Measurements from ENCODE around the gene KIAA1210. TPM values are rescaled to one million over a fixed set of nuclear protein-coding genes. Genes with fewer than 3 reads are reported as not detected.

The KIAA1210 gene
- total RNA-seq, result not detected in 3 replicates
- long read RNA-seq, result 0 reads

DNA sequence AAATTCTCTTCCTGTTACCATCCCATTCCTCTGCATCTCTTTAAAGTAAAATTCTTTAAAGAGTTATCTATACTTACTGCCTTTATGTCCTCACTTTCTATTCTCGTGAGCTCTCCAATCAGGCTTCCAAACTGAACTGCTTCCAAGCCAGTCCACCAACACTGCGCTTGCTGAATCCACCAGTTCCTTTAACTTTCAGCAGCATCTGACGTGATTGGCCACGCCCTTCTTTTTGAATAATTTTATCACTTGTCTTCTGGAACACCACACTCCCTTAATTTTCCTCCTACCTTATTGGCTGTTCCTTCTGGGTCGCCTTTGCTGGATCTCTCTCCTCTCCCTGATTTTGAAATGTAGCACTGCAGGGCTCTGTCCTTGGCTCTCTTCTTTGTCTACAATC is at the start of gene KIAA1210:
Gene KIAA1210, minus strand, starts transcription at position 163 of the 400 bp plus-strand sequence. CDS start 4,170 bp downstream, outside the sequence.
- DNase-seq (ENCODE audit: low spot score), result no peak
- Mint-ChIP-seq H3K27ac (ENCODE audit: unreplicated experiment) (no peak within 1 kb of the TSS), H3K4me1 (ENCODE audit: low read depth) (no peaks in the 10 kb centered on the region), H3K27me3 (ENCODE audit: low read depth) (no peaks in the 10 kb centered on the region), H3K36me3 (ENCODE audit: low read depth) (no peaks in the 10 kb centered on the region), H3K4me3 (ENCODE audit: unreplicated experiment) (no peak within 1 kb of the TSS), H3K9me3 (ENCODE audit: low read depth) (no peaks in the 10 kb centered on the region)
- TF ChIP-seq, protein P1, sequence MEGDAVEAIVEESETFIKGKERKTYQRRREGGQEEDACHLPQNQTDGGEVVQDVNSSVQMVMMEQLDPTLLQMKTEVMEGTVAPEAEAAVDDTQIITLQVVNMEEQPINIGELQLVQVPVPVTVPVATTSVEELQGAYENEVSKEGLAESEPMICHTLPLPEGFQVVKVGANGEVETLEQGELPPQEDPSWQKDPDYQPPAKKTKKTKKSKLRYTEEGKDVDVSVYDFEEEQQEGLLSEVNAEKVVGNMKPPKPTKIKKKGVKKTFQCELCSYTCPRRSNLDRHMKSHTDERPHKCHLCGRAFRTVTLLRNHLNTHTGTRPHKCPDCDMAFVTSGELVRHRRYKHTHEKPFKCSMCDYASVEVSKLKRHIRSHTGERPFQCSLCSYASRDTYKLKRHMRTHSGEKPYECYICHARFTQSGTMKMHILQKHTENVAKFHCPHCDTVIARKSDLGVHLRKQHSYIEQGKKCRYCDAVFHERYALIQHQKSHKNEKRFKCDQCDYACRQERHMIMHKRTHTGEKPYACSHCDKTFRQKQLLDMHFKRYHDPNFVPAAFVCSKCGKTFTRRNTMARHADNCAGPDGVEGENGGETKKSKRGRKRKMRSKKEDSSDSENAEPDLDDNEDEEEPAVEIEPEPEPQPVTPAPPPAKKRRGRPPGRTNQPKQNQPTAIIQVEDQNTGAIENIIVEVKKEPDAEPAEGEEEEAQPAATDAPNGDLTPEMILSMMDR (IDR thresholded peaks at IDR 0.05), result no peak

GRCh38 chrX:119177278-119177677 is 49.7 kb upstream of the KIAA1210 start:
- Mint-ChIP-seq H3K27ac (ENCODE audit: unreplicated experiment) (no peak overlapping the region), H3K9me3 (ENCODE audit: low read depth) (peaks cover 7% of the 10 kb centered on the region), H3K4me1 (ENCODE audit: low read depth) (no peaks in the 10 kb centered on the region), H3K36me3 (ENCODE audit: low read depth) (no peaks in the 10 kb centered on the region), H3K4me3 (ENCODE audit: unreplicated experiment) (no peak overlapping the region), H3K27me3 (ENCODE audit: low read depth) (no peaks in the 10 kb centered on the region)
- TF ChIP-seq, protein P1 (IDR thresholded peaks at IDR 0.05), result no peak
- DNase-seq (ENCODE audit: low spot score), result no peak

- no peaks in the 10 kb centered on the region for H3K27me3 Mint-ChIP-seq (ENCODE audit: low read depth)
- no peaks in the 10 kb centered on the region for H3K4me1 Mint-ChIP-seq (ENCODE audit: low read depth)
Observed at GRCh38 chrX:119174900-119175299, 47.3 kb upstream of the KIAA1210 start.

GRCh38 chrX:119168104-119168503 is 40.5 kb upstream of the KIAA1210 start:
- H3K4me1 Mint-ChIP-seq (ENCODE audit: low read depth), result no peaks in the 10 kb centered on the region
- TF ChIP-seq, protein P1 (IDR thresholded peaks at IDR 0.05), result no peak
- H3K9me3 Mint-ChIP-seq (ENCODE audit: low read depth), result peaks cover 3% of the 10 kb centered on the region
- DNase-seq (ENCODE audit: low spot score), result no peak
- H3K4me3 Mint-ChIP-seq (ENCODE audit: unreplicated experiment), result no peak overlapping the region
- no peak overlapping the region for H3K27ac Mint-ChIP-seq (ENCODE audit: unreplicated experiment)
- H3K36me3 Mint-ChIP-seq (ENCODE audit: low read depth), result no peaks in the 10 kb centered on the region
- peaks cover 2% of the 10 kb centered on the region for H3K27me3 Mint-ChIP-seq (ENCODE audit: low read depth)

More at GRCh38 chrX:119174900-119175299, 47.3 kb upstream of the KIAA1210 start:
- Mint-ChIP-seq H3K27ac (ENCODE audit: unreplicated experiment) (no peak overlapping the region), H3K4me3 (ENCODE audit: unreplicated experiment) (no peak overlapping the region), H3K36me3 (ENCODE audit: low read depth) (no peaks in the 10 kb centered on the region), H3K9me3 (ENCODE audit: low read depth) (peaks cover 7% of the 10 kb centered on the region)
- TF ChIP-seq, protein P1 (IDR thresholded peaks at IDR 0.05), result no peak
- DNase-seq (ENCODE audit: low spot score), result no peak

DNA sequence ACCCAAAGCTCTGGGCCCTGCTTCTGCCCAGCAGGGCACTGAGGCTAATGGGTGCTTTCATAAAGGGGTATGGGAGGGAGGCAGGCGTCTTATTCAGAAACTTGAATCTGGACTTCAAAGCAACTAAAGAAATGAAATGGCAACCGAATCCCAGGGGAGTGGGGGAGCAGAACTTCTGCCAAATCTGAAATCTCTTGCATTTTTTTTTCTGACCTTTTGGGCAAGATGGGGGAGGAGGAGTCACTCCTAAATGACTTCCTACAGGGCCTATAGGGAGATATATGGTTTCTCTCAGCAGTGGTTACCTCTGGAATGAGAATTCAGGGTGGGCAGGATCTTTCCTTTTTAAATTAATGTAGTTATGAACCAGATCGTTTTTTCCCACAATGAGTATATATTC is 30.6 kb upstream of the KIAA1210 start:
- Mint-ChIP-seq H3K9me3 (ENCODE audit: low read depth) (peaks cover 10% of the 10 kb centered on the region), H3K27ac (ENCODE audit: unreplicated experiment) (no peak overlapping the region), H3K4me3 (ENCODE audit: unreplicated experiment) (no peak overlapping the region), H3K27me3 (ENCODE audit: low read depth) (peaks cover 1% of the 10 kb centered on the region), H3K36me3 (ENCODE audit: low read depth) (peaks cover 2% of the 10 kb centered on the region), H3K4me1 (ENCODE audit: low read depth) (peaks cover 5% of the 10 kb centered on the region)
- no peak for DNase-seq (ENCODE audit: low spot score)
- TF ChIP-seq, protein P1 (IDR thresholded peaks at IDR 0.05), result no peak

All from chondrocyte (in vitro differentiated cells).